Measurements from ENCODE around the gene TEP1. TPM values are rescaled to one million over a fixed set of nuclear protein-coding genes. Genes with fewer than 3 reads are reported as not detected.
A peak's percentile ranks its signal among the peaks of the same experiment; 100 is the strongest.

Gene TEP1
- total RNA-seq, 1 donor = 33.3 TPM

- no peak overlapping the region for H3K4me3 ChIP-seq (ENCODE audit: insufficient read depth, low read length)
- peaks cover 5% of the 10 kb centered on the region for H3K4me1 ChIP-seq (ENCODE audit: insufficient read depth, low read length)
- H2AFZ ChIP-seq (ENCODE audit: low read length) = no peak overlapping the region
- no peak overlapping the region for H3K27ac ChIP-seq (ENCODE audit: low read depth, low read length)
- no peaks in the 10 kb centered on the region for H3K9me3 ChIP-seq (ENCODE audit: low read depth, low read length)
- H3K4me2 ChIP-seq (ENCODE audit: insufficient read depth, low read length) = no peak overlapping the region
- TF ChIP-seq CTCF (IDR thresholded peaks at IDR 0.05; ENCODE audit: extremely low read depth, low read depth, low read length) = no peak
- H3K79me2 ChIP-seq (ENCODE audit: insufficient read depth, low read length) = peaks cover 11% of the 10 kb centered on the region
- H3K27me3 ChIP-seq (ENCODE audit: insufficient read depth, low read length) = no peaks in the 10 kb centered on the region
- peaks cover 46% of the 10 kb centered on the region for H3K36me3 ChIP-seq (ENCODE audit: insufficient read depth, low read length)
- peaks cover 3% of the 10 kb centered on the region for H4K20me1 ChIP-seq (ENCODE audit: insufficient read depth, low read length)
- DNase-seq (ENCODE audit: insufficient read length, low spot score, missing footprints) = no peak
Measured at GRCh38 chr14:20346713-20347112, 66.6 kb downstream of the TEP1 start.

- Histone ChIP-seq H3K36me3 (ENCODE audit: insufficient read depth, low read length) (peaks cover 33% of the 10 kb centered on the region), H3K4me1 (ENCODE audit: insufficient read depth, low read length) (peaks cover 5% of the 10 kb centered on the region), H3K9me3 (ENCODE audit: low read depth, low read length) (no peaks in the 10 kb centered on the region), H2AFZ (ENCODE audit: low read length) (no peak overlapping the region), H3K4me2 (ENCODE audit: insufficient read depth, low read length) (no peak overlapping the region), H3K27me3 (ENCODE audit: insufficient read depth, low read length) (no peaks in the 10 kb centered on the region), H3K27ac (ENCODE audit: low read depth, low read length) (peak overlapping the region; percentile 27), H3K4me3 (ENCODE audit: insufficient read depth, low read length) (no peak overlapping the region), H4K20me1 (ENCODE audit: insufficient read depth, low read length) (no peaks in the 10 kb centered on the region), H3K79me2 (ENCODE audit: insufficient read depth, low read length) (peaks cover 11% of the 10 kb centered on the region)
- TF ChIP-seq CTCF (IDR thresholded peaks at IDR 0.05; ENCODE audit: extremely low read depth, low read depth, low read length) = no peak
- DNase-seq (ENCODE audit: insufficient read length, low spot score, missing footprints) = no peak
Measured at GRCh38 chr14:20345366-20345765, 67.9 kb downstream of the TEP1 start.

- peaks cover 11% of the 10 kb centered on the region for H3K79me2 ChIP-seq (ENCODE audit: insufficient read depth, low read length)
- peak; percentile 13 for DNase-seq (ENCODE audit: insufficient read length, low spot score, missing footprints)
- H3K27ac ChIP-seq (ENCODE audit: low read depth, low read length) = peak overlapping the region; percentile 93
- no peaks in the 10 kb centered on the region for H4K20me1 ChIP-seq (ENCODE audit: insufficient read depth, low read length)
- H3K36me3 ChIP-seq (ENCODE audit: insufficient read depth, low read length) = peaks cover 24% of the 10 kb centered on the region
- H2AFZ ChIP-seq (ENCODE audit: low read length) = peak overlapping the region; percentile 94
- H3K4me1 ChIP-seq (ENCODE audit: insufficient read depth, low read length) = peaks cover 5% of the 10 kb centered on the region
- H3K27me3 ChIP-seq (ENCODE audit: insufficient read depth, low read length) = no peaks in the 10 kb centered on the region
- no peak for TF ChIP-seq CTCF (IDR thresholded peaks at IDR 0.05; ENCODE audit: extremely low read depth, low read depth, low read length)
- peak overlapping the region; percentile 87 for H3K4me2 ChIP-seq (ENCODE audit: insufficient read depth, low read length)
- H3K4me3 ChIP-seq (ENCODE audit: insufficient read depth, low read length) = peak overlapping the region; percentile 87
- no peaks in the 10 kb centered on the region for H3K9me3 ChIP-seq (ENCODE audit: low read depth, low read length)
Measured at GRCh38 chr14:20343862-20344220, 69.5 kb downstream of the TEP1 start.

GRCh38 chr14:20343092-20343861 is 70.0 kb downstream of the TEP1 start, which contains the start of gene PARP2:
Gene PARP2, plus strand, starts transcription at chr14:20343635. Its CDS starts 7 bp downstream, at chr14:20343642.
- Histone ChIP-seq H3K4me1 (ENCODE audit: insufficient read depth, low read length) (peaks cover 5% of the 10 kb centered on the region), H3K36me3 (ENCODE audit: insufficient read depth, low read length) (peaks cover 19% of the 10 kb centered on the region)
- TF ChIP-seq CTCF (IDR thresholded peaks at IDR 0.05; ENCODE audit: extremely low read depth, low read depth, low read length) = no peak

More at GRCh38 chr14:20343092-20343861, 70.0 kb downstream of the TEP1 start, which contains the start of gene PARP2:
- Histone ChIP-seq H3K27ac (ENCODE audit: low read depth, low read length) (peak within 1 kb of the TSS; percentile 93), H2AFZ (ENCODE audit: low read length) (peak within 1 kb of the TSS; percentile 94), H3K9me3 (ENCODE audit: low read depth, low read length) (no peaks in the 10 kb centered on the region), H3K4me3 (ENCODE audit: insufficient read depth, low read length) (peak within 1 kb of the TSS; percentile 87), H3K27me3 (ENCODE audit: insufficient read depth, low read length) (no peaks in the 10 kb centered on the region), H4K20me1 (ENCODE audit: insufficient read depth, low read length) (no peaks in the 10 kb centered on the region), H3K4me2 (ENCODE audit: insufficient read depth, low read length) (peak within 1 kb of the TSS; percentile 98), H3K79me2 (ENCODE audit: insufficient read depth, low read length) (peaks cover 11% of the 10 kb centered on the region)
- DNase-seq (ENCODE audit: insufficient read length, low spot score, missing footprints) = peak; percentile 97

Data from osteoblast (primary cell).